Activated CD4-positive, alpha-beta T cell treated with anti-CD3 and anti-CD28 coated beads for 36 hours (primary cell): ENCODE results near the gene HOXD1. TPM values are rescaled to one million over a fixed set of nuclear protein-coding genes. Genes with fewer than 3 reads are reported as not detected.

Experiments used
- ATAC-seq: fragments of 200-7000 bp; cut with Tn5 transposase; one replicate; pipeline ENCODE4 v1.10.0; 2021; ENCODE audit warnings: mild to moderate bottlenecking, moderate library complexity
- CTCF ChIA-PET: fragments of 350-600 bp; sonication (Branson Sonifier 250); formaldehyde crosslinking; loops from one replicate; lab custom pipeline; 2021; ENCODE audit warnings: antibody characterized with exemption; lab: Charles Lee
- POLR2A ChIA-PET: fragments of 350-600 bp; sonication (Branson Sonifier 250); formaldehyde crosslinking; loops from one replicate; lab custom pipeline; 2021; ENCODE audit warnings: antibody characterized with exemption, inconsistent platforms; lab: Charles Lee
- DNase-seq: peaks from one replicate; pipeline ENCODE4 v3.0.0-alpha.2; 2020
- H3K27ac Mint-ChIP-seq: one replicate; pipeline ENCODE4 v1.8.0; 2021; ENCODE audit warnings: mixed read lengths
- H3K27me3 Mint-ChIP-seq: one replicate; pipeline ENCODE4 v1.8.0; 2021; ENCODE audit warnings: mixed read lengths
- H3K36me3 Mint-ChIP-seq: one replicate; pipeline ENCODE4 v1.8.0; 2021; ENCODE audit warnings: low read depth, mixed read lengths
- H3K4me1 Mint-ChIP-seq: one replicate; pipeline ENCODE4 v1.8.0; 2021; ENCODE audit warnings: mixed read lengths
- H3K4me3 Mint-ChIP-seq: one replicate; pipeline ENCODE4 v1.8.0; 2021; ENCODE audit warnings: mild to moderate bottlenecking, moderate library complexity, mixed read lengths
- H3K9me3 Mint-ChIP-seq: one replicate; pipeline ENCODE4 v1.8.0; 2021; ENCODE audit warnings: low read depth, mixed read lengths
- intact Hi-C, 2 experiments: fragments of 100-400 bp; cut with DNase I in 1 of 2; cut with micrococcal nuclease in 1 of 2; formaldehyde crosslinking; loops; one replicate each; pipeline versions ENCODE4 v1.14.2 to v1.15.1; 2022 to 2024; cut with DNase I, micrococcal nuclease
- total RNA-seq, 2 experiments: library from RNA; stranded (reverse); gene quantifications; one replicate each; pipeline ENCODE4 v1.2.3, GENCODE V29; 2021

HOXD1 gene
- total RNA-seq, 2 experiments from 2014 or later = not detected

- no peak overlapping the region for H3K27ac Mint-ChIP-seq
- intact Hi-C loops = no loop called here
- peaks cover 16% of the 10 kb centered on the region for H3K4me1 Mint-ChIP-seq
- ATAC-seq = no peak
- peaks cover 62% of the 10 kb centered on the region for H3K27me3 Mint-ChIP-seq
- POLR2A ChIA-PET = interaction anchor here (0.6 kb wide), 1 partner anchor 77 kb away, joined by 4 read pairs; no protein-coding TSS in a partner anchor
- H3K36me3 Mint-ChIP-seq = no peaks in the 10 kb centered on the region
- H3K4me3 Mint-ChIP-seq = no peak overlapping the region
- CTCF ChIA-PET = interaction anchor here (1.1 kb wide), 1 partner anchor 31 kb away, joined by 4 read pairs; no protein-coding TSS in a partner anchor
- DNase-seq = no peak
- no peaks in the 10 kb centered on the region for H3K9me3 Mint-ChIP-seq
Observed at GRCh38 chr2:176192351-176192750, 3.9 kb downstream of the HOXD1 start.

GRCh38 chr2:176193048-176193447, 4.6 kb downstream of the HOXD1 start:
- H3K36me3 Mint-ChIP-seq = no peaks in the 10 kb centered on the region

GRCh38 chr2:176199902-176200301, 11.4 kb downstream of the HOXD1 start:
- no peak overlapping the region for H3K27ac Mint-ChIP-seq
- POLR2A ChIA-PET = no interaction called here
- intact Hi-C loops = no loop called here
- no peak overlapping the region for H3K4me3 Mint-ChIP-seq
- no peaks in the 10 kb centered on the region for H3K4me1 Mint-ChIP-seq
- no peak for DNase-seq
- H3K36me3 Mint-ChIP-seq = no peaks in the 10 kb centered on the region
- H3K9me3 Mint-ChIP-seq = no peaks in the 10 kb centered on the region
- CTCF ChIA-PET = interaction anchor here (0.6 to 1.2 kb wide), 4 partner anchors 73 to 510 kb away, joined by 3 to 5 read pairs (median 3); no protein-coding TSS in a partner anchor
- H3K27me3 Mint-ChIP-seq = peaks cover 38% of the 10 kb centered on the region
- ATAC-seq = no peak

More at GRCh38 chr2:176193048-176193447, 4.6 kb downstream of the HOXD1 start:
- ATAC-seq (no peak), DNase-seq (no peak)
- no peak overlapping the region for H3K4me3 Mint-ChIP-seq
- intact Hi-C loops = no loop called here
- no peak overlapping the region for H3K27ac Mint-ChIP-seq
- ChIA-PET CTCF (no interaction called here), POLR2A (no interaction called here)
- H3K9me3 Mint-ChIP-seq = no peaks in the 10 kb centered on the region
- peaks cover 9% of the 10 kb centered on the region for H3K4me1 Mint-ChIP-seq
- peaks cover 61% of the 10 kb centered on the region for H3K27me3 Mint-ChIP-seq

- ATAC-seq (no peak), DNase-seq (no peak)
- Mint-ChIP-seq H3K4me3 (no peak overlapping the region), H3K27ac (no peak overlapping the region), H3K36me3 (no peaks in the 10 kb centered on the region), H3K27me3 (peaks cover 33% of the 10 kb centered on the region), H3K9me3 (no peaks in the 10 kb centered on the region), H3K4me1 (no peaks in the 10 kb centered on the region)
- ChIA-PET POLR2A (interaction anchor here (0.6 kb wide), 1 partner anchor 831 kb away, joined by 3 read pairs; no protein-coding TSS in a partner anchor), CTCF (interaction anchor here (1.1 kb wide), 1 partner anchor 16 kb away, joined by 3 read pairs; no protein-coding TSS in a partner anchor)
- intact Hi-C loops = no loop called here
Observed at GRCh38 chr2:176200971-176201370, 12.5 kb downstream of the HOXD1 start.

GRCh38 chr2:176202491-176202890, 14.0 kb downstream of the HOXD1 start:
- Mint-ChIP-seq H3K9me3 (no peaks in the 10 kb centered on the region), H3K27me3 (peaks cover 28% of the 10 kb centered on the region), H3K27ac (no peak overlapping the region), H3K4me1 (no peaks in the 10 kb centered on the region), H3K36me3 (no peaks in the 10 kb centered on the region), H3K4me3 (no peak overlapping the region)
- no peak for DNase-seq
- intact Hi-C loops = no loop called here
- CTCF ChIA-PET = interaction anchor here (0.6 kb wide), 1 partner anchor 423 kb away, joined by 3 read pairs; no protein-coding TSS in a partner anchor
- POLR2A ChIA-PET = interaction anchor here (0.6 kb wide), 1 partner anchor 477 kb away, joined by 4 read pairs; no protein-coding TSS in a partner anchor
- ATAC-seq = no peak

GRCh38 chr2:176205126-176205525, 16.7 kb downstream of the HOXD1 start:
- H3K4me1 Mint-ChIP-seq = no peaks in the 10 kb centered on the region
- ChIA-PET POLR2A (no interaction called here), CTCF (no interaction called here)
- H3K27me3 Mint-ChIP-seq = peaks cover 26% of the 10 kb centered on the region
- no peak overlapping the region for H3K27ac Mint-ChIP-seq
- intact Hi-C loops = no loop called here
- ATAC-seq (no peak), DNase-seq (no peak)
- H3K4me3 Mint-ChIP-seq = no peak overlapping the region
- no peaks in the 10 kb centered on the region for H3K9me3 Mint-ChIP-seq
- no peaks in the 10 kb centered on the region for H3K36me3 Mint-ChIP-seq

GRCh38 chr2:176206136-176206535, 17.7 kb downstream of the HOXD1 start:
- no peaks in the 10 kb centered on the region for H3K36me3 Mint-ChIP-seq
- intact Hi-C loops = no loop called here
- H3K27me3 Mint-ChIP-seq = peaks cover 28% of the 10 kb centered on the region
- H3K4me1 Mint-ChIP-seq = no peaks in the 10 kb centered on the region
- DNase-seq (no peak), ATAC-seq (no peak)
- H3K4me3 Mint-ChIP-seq = no peak overlapping the region
- CTCF ChIA-PET = interaction anchor here (0.5 kb wide), 1 partner anchor 379 kb away, joined by 3 read pairs; no protein-coding TSS in a partner anchor
- H3K9me3 Mint-ChIP-seq = no peaks in the 10 kb centered on the region
- H3K27ac Mint-ChIP-seq = no peak overlapping the region
- POLR2A ChIA-PET = no interaction called here

GRCh38 chr2:176206682-176207081, 18.2 kb downstream of the HOXD1 start:
- Mint-ChIP-seq H3K4me1 (no peaks in the 10 kb centered on the region), H3K36me3 (no peaks in the 10 kb centered on the region), H3K4me3 (no peak overlapping the region), H3K27me3 (peaks cover 28% of the 10 kb centered on the region), H3K27ac (no peak overlapping the region), H3K9me3 (no peaks in the 10 kb centered on the region)
- CTCF ChIA-PET = no interaction called here
- no peak for DNase-seq
- POLR2A ChIA-PET = no interaction called here
- ATAC-seq = no peak
- intact Hi-C loops = no loop called here

- ChIA-PET CTCF (interaction anchor here (0.6 to 1.9 kb wide), 6 partner anchors 13 to 325 kb away, joined by 3 to 5 read pairs (median 4); no protein-coding TSS in a partner anchor), POLR2A (no interaction called here)
- DNase-seq = no peak
- Mint-ChIP-seq H3K4me1 (no peaks in the 10 kb centered on the region), H3K4me3 (no peak overlapping the region), H3K36me3 (no peaks in the 10 kb centered on the region), H3K9me3 (no peaks in the 10 kb centered on the region), H3K27ac (no peak overlapping the region), H3K27me3 (peaks cover 19% of the 10 kb centered on the region)
- no peak for ATAC-seq
- intact Hi-C loops = no loop called here
Observed at GRCh38 chr2:176211110-176211509, 22.6 kb downstream of the HOXD1 start.

GRCh38 chr2:176212276-176212675, 23.8 kb downstream of the HOXD1 start:
- ChIA-PET CTCF (interaction anchor here (1.9 kb wide), 1 partner anchor 29 kb away, joined by 5 read pairs; no protein-coding TSS in a partner anchor), POLR2A (no interaction called here)
- Mint-ChIP-seq H3K36me3 (no peaks in the 10 kb centered on the region), H3K4me1 (no peaks in the 10 kb centered on the region), H3K4me3 (no peak overlapping the region), H3K9me3 (no peaks in the 10 kb centered on the region), H3K27me3 (peaks cover 17% of the 10 kb centered on the region), H3K27ac (no peak overlapping the region)
- intact Hi-C loops = no loop called here
- ATAC-seq = no peak
- DNase-seq = no peak

GRCh38 chr2:176213406-176213805, 24.9 kb downstream of the HOXD1 start:
- DNase-seq (no peak), ATAC-seq (no peak)
- Mint-ChIP-seq H3K9me3 (no peaks in the 10 kb centered on the region), H3K27me3 (peaks cover 17% of the 10 kb centered on the region), H3K4me3 (no peak overlapping the region), H3K4me1 (no peaks in the 10 kb centered on the region), H3K27ac (no peak overlapping the region), H3K36me3 (no peaks in the 10 kb centered on the region)
- ChIA-PET CTCF (no interaction called here), POLR2A (no interaction called here)
- intact Hi-C loops = no loop called here

- ChIA-PET CTCF (no interaction called here), POLR2A (no interaction called here)
- Mint-ChIP-seq H3K27me3 (peaks cover 38% of the 10 kb centered on the region), H3K36me3 (no peaks in the 10 kb centered on the region), H3K27ac (no peak overlapping the region), H3K9me3 (no peaks in the 10 kb centered on the region), H3K4me1 (no peaks in the 10 kb centered on the region), H3K4me3 (no peak overlapping the region)
- intact Hi-C loops = no loop called here
- ATAC-seq (no peak), DNase-seq (no peak)
Observed at GRCh38 chr2:176227874-176228273, 39.4 kb downstream of the HOXD1 start.
